Panc1 (cell line): ENCODE data around the gene PNLIPRP2. TPM values are rescaled to one million over a fixed set of nuclear protein-coding genes. Genes with fewer than 3 reads are reported as not detected.

Experiments
- ATAC-seq: fragments of 200-7000 bp; cut with Tn5 transposase; 2 replicates; pipeline ENCODE4 v1.9.1; 2020; ENCODE audit warnings: mild to moderate bottlenecking, moderate library complexity
- BruUV-seq: library from RNA; stranded (reverse); fragments of 400-500 nt; replicated peaks from 2 replicates; lab custom pipeline; 2021; lab: Mats Ljungman, UMichigan
- CTCF ChIA-PET: fragments of 300-600 bp; sonication (Branson Sonifier 250); formaldehyde crosslinking; loops from one replicate; lab custom pipeline; 2022; ENCODE audit warnings: antibody characterized with exemption; lab: Charles Lee
- POLR2A ChIA-PET: fragments of 300-600 bp; sonication (Branson Sonifier 250); formaldehyde crosslinking; loops from one replicate; lab custom pipeline; 2022; ENCODE audit warnings: antibody characterized with exemption; lab: Charles Lee
- DNase-seq: peaks from one replicate; pipeline ENCODE4 v3.0.0-alpha.2; 2010; ENCODE audit warnings: low read depth, low spot score
- H3K27ac ChIP-seq: 2 replicates; pipeline ENCODE4 v1.5.1; 2011; ENCODE audit warnings: mild to moderate bottlenecking, low read length, inconsistent platforms
- H3K27me3 ChIP-seq: fragments of 200-500 bp; sonication (Bioruptor generic); 2 replicates; pipeline ENCODE4 v1.6.0; 2014; ENCODE audit warnings: low read length, inconsistent platforms; ENCODE audit not compliant: control insufficient read depth, insufficient read depth
- H3K36me3 ChIP-seq: fragments of 200-500 bp; sonication (Bioruptor generic); 2 replicates; pipeline ENCODE4 v1.5.1; 2014; ENCODE audit warnings: inconsistent platforms, mild to moderate bottlenecking, low read length, moderate library complexity; ENCODE audit not compliant: control insufficient read depth, insufficient read depth
- H3K4me1 ChIP-seq: 2 replicates; pipeline ENCODE4 v1.5.1; 2011; ENCODE audit warnings: inconsistent platforms, mild to moderate bottlenecking, low read length, moderate library complexity; ENCODE audit not compliant: control insufficient read depth, insufficient read depth
- H3K4me3 ChIP-seq, 2 experiments: 2 replicates each; pipeline ENCODE4 v1.5.1; 2011 to 2012; ENCODE audit warnings: low read depth in 2 of 2, low read length in 2 of 2, mild to moderate bottlenecking in 2 of 2, inconsistent platforms in 1 of 2, moderate library complexity in 1 of 2
- H3K9me3 ChIP-seq: fragments of 200-500 bp; sonication (Bioruptor generic); 2 replicates; pipeline ENCODE4 v1.5.1; 2014; ENCODE audit warnings: low read depth, mild to moderate bottlenecking, inconsistent platforms, low read length, moderate library complexity; ENCODE audit not compliant: control insufficient read depth, insufficient read depth
- CTCF ChIP-seq: fragments of 450-650 bp; IDR thresholded peaks from 2 replicates; pipeline ENCODE4 v1.5.1; 2017; ENCODE audit warnings: mild to moderate bottlenecking
- POLR2AphosphoS5 ChIP-seq: IDR thresholded peaks from 2 replicates; pipeline ENCODE4 v1.6.1; 2012; ENCODE audit warnings: mild to moderate bottlenecking, low read depth, low read length, moderate library complexity
- REST ChIP-seq, 2 experiments: IDR thresholded peaks; 2 replicates each; pipeline ENCODE4 v1.6.1; 2011 to 2012; ENCODE audit warnings: low read depth in 2 of 2, control low read depth in 1 of 2, low read length in 1 of 2, mild to moderate bottlenecking in 1 of 2, moderate library complexity in 1 of 2; ENCODE audit not compliant: insufficient read depth in 1 of 2
- SIN3A ChIP-seq: IDR thresholded peaks from 2 replicates; pipeline ENCODE4 v1.6.1; 2012; ENCODE audit warnings: low read depth, mild to moderate bottlenecking, low read length, moderate library complexity, borderline replicate concordance; ENCODE audit not compliant: insufficient read depth
- TCF7L2 ChIP-seq: IDR thresholded peaks from 2 replicates; pipeline ENCODE4 v1.6.1; 2011; ENCODE audit warnings: mild to moderate bottlenecking, low read depth, low read length, inconsistent platforms
- in situ Hi-C: cut with HindIII; loops from 2 replicates; pipeline ENCODE4 v1.10.0; 2016; ENCODE audit warnings: low sequenced_read_pairs, low pct_unique_long_range_greater_than_20kb
- intact Hi-C: fragments of 100-400 bp; cut with micrococcal nuclease; formaldehyde crosslinking; loops from one replicate; pipeline ENCODE4 v1.10.0; 2022; ENCODE audit not compliant: unreplicated experiment
- total RNA-seq: library from RNA; stranded (reverse); gene quantifications from one replicate; pipeline ENCODE4 v1.2.1, GENCODE V29; 2021; ENCODE audit not compliant: unreplicated experiment

Gene PNLIPRP2
- total RNA-seq, 1 experiment from 2014 or later: 0.72 TPM

GRCh38 chr10:116679351-116679750, 58.6 kb downstream of the PNLIPRP2 start:
- DNase-seq (no peak), ATAC-seq (no peak)
- no peaks in the 10 kb centered on the region for H3K9me3 ChIP-seq
- intact Hi-C loops: no loop called here
- BruUV-seq: no TSS peak
- no peaks in the 10 kb centered on the region for H3K36me3 ChIP-seq
- ChIA-PET CTCF (no interaction called here), POLR2A (interaction anchor here (0.6 kb wide), 1 partner anchor 133 kb away, joined by 6 read pairs; no protein-coding TSS in a partner anchor)
- no peaks in the 10 kb centered on the region for H3K27me3 ChIP-seq
- peaks cover 3% of the 10 kb centered on the region; the same call in 1 of the 2 replicates for H3K4me1 ChIP-seq
- no peak for TF ChIP-seq POLR2AphosphoS5
- no peak for TF ChIP-seq TCF7L2
- no peak for TF ChIP-seq SIN3A
- TF ChIP-seq CTCF: no peak
- no peak for TF ChIP-seq REST (IDR thresholded peaks at IDR 0.05; ENCODE audit: insufficient read depth in 1 of 2, low read depth in 2 of 2, low read length in 1 of 2)
- in situ Hi-C loops: no loop called here
- H3K4me3 ChIP-seq: no peak overlapping the region
- no peak overlapping the region for H3K27ac ChIP-seq

GRCh38 chr10:116683166-116683565, 62.4 kb downstream of the PNLIPRP2 start:
- CTCF ChIA-PET: interaction anchor here (1.6 to 2.0 kb wide), 2 partner anchors 114 to 492 kb away, joined by 4 to 18 read pairs; no protein-coding TSS in a partner anchor
- BruUV-seq: no TSS peak
- in situ Hi-C loops: loop anchor here (10.0 kb wide), 1 partner anchor 92 kb away; no protein-coding TSS in a partner anchor
- Histone ChIP-seq H3K27me3 (no peaks in the 10 kb centered on the region), H3K36me3 (no peaks in the 10 kb centered on the region), H3K9me3 (no peaks in the 10 kb centered on the region), H3K4me1 (peaks cover 3% of the 10 kb centered on the region; the same call in 1 of the 2 replicates), H3K4me3 (no peak overlapping the region), H3K27ac (no peak overlapping the region)
- POLR2A ChIA-PET: no interaction called here
- DNase-seq (no peak), ATAC-seq (no peak)
- intact Hi-C loops: loop anchor here (5.0 kb wide), 1 partner anchor 494 kb away; no protein-coding TSS in a partner anchor
- TF ChIP-seq CTCF (no peak), SIN3A (no peak), REST (IDR thresholded peaks at IDR 0.05; ENCODE audit: insufficient read depth in 1 of 2, low read depth in 2 of 2, low read length in 1 of 2) (no peak), TCF7L2 (no peak), POLR2AphosphoS5 (no peak)
